Activated T-cell treated with anti-CD3 and anti-CD28 coated beads, Interleukin-2, amount 50 U/mL, for 72 hours (primary cell): ENCODE results near the gene LRRC47. TPM values are rescaled to one million over a fixed set of nuclear protein-coding genes. Genes with fewer than 3 reads are reported as not detected.
"Not testable (repeated sequence)": the region's sequence is repeated elsewhere in the genome, so short reads cannot be mapped to it uniquely, and the experiment has no call there.

Experiments used
- ATAC-seq, 2 donors: fragments of 150-1000 bp; cut with Tn5 transposase; replicated peaks in 1 of 2; 2 replicates each; pipeline ENCODE4 v1.10.0; 2021; ENCODE audit warnings: moderate library complexity in 2 of 2, mild to moderate bottlenecking in 1 of 2
- DNase-seq, 2 donors: peaks; one replicate each; pipeline ENCODE4 v3.0.0; 2021 to 2022; ENCODE audit warnings: mixed read lengths in 1 of 2
- H3K27ac Mint-ChIP-seq: one replicate; pipeline ENCODE4 v1.8.0; 2022; ENCODE audit warnings: mild to moderate bottlenecking, moderate library complexity, mixed read lengths
- H3K27me3 Mint-ChIP-seq: one replicate; pipeline ENCODE4 v1.8.0; 2022; ENCODE audit warnings: low read depth, mixed read lengths
- H3K36me3 Mint-ChIP-seq, 2 donors: one replicate each; pipeline ENCODE4 v1.8.0; 2022; ENCODE audit warnings: mixed read lengths in 2 of 2, mild to moderate bottlenecking in 1 of 2; ENCODE audit not compliant: insufficient read depth in 2 of 2
- H3K4me1 Mint-ChIP-seq: one replicate; pipeline ENCODE4 v1.8.0; 2022; ENCODE audit warnings: low read depth, mixed read lengths
- H3K4me3 Mint-ChIP-seq, 2 donors: one replicate each; pipeline ENCODE4 v1.8.0; 2022; ENCODE audit warnings: mild to moderate bottlenecking in 2 of 2, mixed read lengths in 2 of 2, moderate library complexity in 2 of 2
- H3K9me3 Mint-ChIP-seq, 2 donors: one replicate each; pipeline ENCODE4 v1.8.0; 2022; ENCODE audit warnings: mixed read lengths in 2 of 2
- total RNA-seq, 2 donors: library from RNA; stranded (reverse); gene quantifications; one replicate each; pipeline ENCODE4 v1.2.3, GENCODE V29; 2022

Gene LRRC47
- total RNA-seq, 2 donors from 2014 or later = 37.7 to 48.7 TPM

- DNase-seq (no peak), ATAC-seq (no peak)
- no peaks in the 10 kb centered on the region for H3K27me3 Mint-ChIP-seq
- H3K36me3 Mint-ChIP-seq = no peaks in the 10 kb centered on the region
- no peaks in the 10 kb centered on the region for H3K9me3 Mint-ChIP-seq
- peaks cover 19% of the 10 kb centered on the region for H3K4me1 Mint-ChIP-seq
- no peak overlapping the region for H3K4me3 Mint-ChIP-seq
- H3K27ac Mint-ChIP-seq = no peak overlapping the region
Observed at GRCh38 chr1:3750741-3751140, 45.6 kb downstream of the LRRC47 start.

DNA sequence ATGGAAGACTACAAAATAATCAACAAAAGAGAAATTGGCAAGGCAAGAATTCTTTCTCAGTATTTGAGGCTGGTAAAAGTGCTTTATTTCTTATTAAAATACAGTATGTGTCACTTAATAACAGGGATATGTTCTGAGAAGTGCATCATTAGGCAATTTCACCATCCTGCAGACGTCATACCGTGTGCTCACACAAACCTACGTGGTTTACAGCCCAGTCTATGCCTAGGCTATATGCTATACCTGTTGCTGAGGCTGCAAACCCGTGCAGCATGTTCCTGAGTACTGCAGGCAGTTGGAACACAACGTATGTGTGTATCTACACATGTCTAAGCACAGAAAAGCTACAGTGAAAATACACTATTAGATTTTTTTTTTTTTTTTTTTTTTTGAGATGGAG is 46.8 kb downstream of the LRRC47 start:
- H3K9me3 Mint-ChIP-seq = no peaks in the 10 kb centered on the region
- H3K4me3 Mint-ChIP-seq = no peak overlapping the region
- H3K27me3 Mint-ChIP-seq = no peaks in the 10 kb centered on the region
- ATAC-seq (no peak), DNase-seq (no peak)
- H3K36me3 Mint-ChIP-seq = no peaks in the 10 kb centered on the region
- H3K4me1 Mint-ChIP-seq = peaks cover 31% of the 10 kb centered on the region
- no peak overlapping the region for H3K27ac Mint-ChIP-seq

DNA sequence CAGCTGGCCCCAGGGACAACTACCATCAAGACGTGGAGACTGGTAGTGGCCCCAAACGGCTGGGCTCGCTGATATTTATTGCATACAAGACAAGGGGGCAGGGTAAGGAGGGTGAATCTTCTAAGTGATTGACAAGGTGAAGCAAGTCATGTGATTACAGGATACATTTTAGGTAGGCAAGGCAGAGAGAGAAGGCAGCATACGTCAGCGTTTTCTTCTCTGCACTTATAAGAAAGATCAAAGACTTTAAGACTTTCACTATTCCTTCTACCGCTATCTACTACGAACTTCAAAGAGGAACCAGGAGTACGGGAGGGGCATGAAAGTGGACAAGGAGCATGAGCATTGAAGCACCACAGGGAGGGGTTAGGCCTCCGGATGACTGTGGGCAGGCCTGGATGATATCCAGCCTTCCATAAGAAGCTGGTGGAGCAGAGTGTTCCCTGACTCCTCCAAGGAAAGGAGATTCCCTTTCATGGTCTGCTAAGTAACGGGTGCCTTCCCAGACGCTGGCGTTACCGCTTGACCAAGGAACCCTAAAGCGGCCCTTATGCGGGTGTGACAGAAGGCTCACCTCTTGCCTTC is 47.9 kb downstream of the LRRC47 start:
- not testable (repeated sequence) for DNase-seq, ATAC-seq, H3K27me3 Mint-ChIP-seq, H3K9me3 Mint-ChIP-seq, H3K27ac Mint-ChIP-seq, H3K36me3 Mint-ChIP-seq
- Mint-ChIP-seq H3K4me1 (peaks cover 39% of the 10 kb centered on the region), H3K4me3 (peak overlapping the region; percentile 74 to 84)

- Mint-ChIP-seq H3K4me3 (peak overlapping the region; percentile 74 to 84), H3K36me3 (no peaks in the 10 kb centered on the region), H3K27ac (no peak overlapping the region), H3K4me1 (peaks cover 44% of the 10 kb centered on the region), H3K9me3 (no peaks in the 10 kb centered on the region), H3K27me3 (no peaks in the 10 kb centered on the region)
- ATAC-seq = no peak
- no peak for DNase-seq
Observed at GRCh38 chr1:3747903-3748302, 48.4 kb downstream of the LRRC47 start.

DNA sequence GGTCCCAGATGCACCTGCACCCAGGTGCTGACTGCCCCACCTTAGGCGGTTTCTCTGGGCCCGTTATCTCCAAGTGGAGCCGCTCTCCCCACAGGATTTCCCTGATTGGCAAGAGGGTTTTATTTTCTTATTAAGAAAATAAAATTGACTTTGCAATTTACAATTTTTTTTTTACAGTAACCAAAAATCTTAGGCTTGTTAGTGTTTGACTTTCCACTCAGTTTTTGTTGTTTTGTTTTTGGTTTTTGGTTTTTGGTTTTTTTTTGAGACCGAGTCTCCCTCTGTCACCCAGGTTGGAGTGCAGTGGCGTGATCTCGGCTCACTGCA is 48.8 kb downstream of the LRRC47 start:
- H3K4me3 Mint-ChIP-seq = peak overlapping the region; percentile 74 to 84
- no peaks in the 10 kb centered on the region for H3K9me3 Mint-ChIP-seq
- no peaks in the 10 kb centered on the region for H3K36me3 Mint-ChIP-seq
- peaks cover 44% of the 10 kb centered on the region for H3K4me1 Mint-ChIP-seq
- no peak overlapping the region for H3K27ac Mint-ChIP-seq
- H3K27me3 Mint-ChIP-seq = no peaks in the 10 kb centered on the region
- ATAC-seq = no peak
- DNase-seq = no peak

DNA sequence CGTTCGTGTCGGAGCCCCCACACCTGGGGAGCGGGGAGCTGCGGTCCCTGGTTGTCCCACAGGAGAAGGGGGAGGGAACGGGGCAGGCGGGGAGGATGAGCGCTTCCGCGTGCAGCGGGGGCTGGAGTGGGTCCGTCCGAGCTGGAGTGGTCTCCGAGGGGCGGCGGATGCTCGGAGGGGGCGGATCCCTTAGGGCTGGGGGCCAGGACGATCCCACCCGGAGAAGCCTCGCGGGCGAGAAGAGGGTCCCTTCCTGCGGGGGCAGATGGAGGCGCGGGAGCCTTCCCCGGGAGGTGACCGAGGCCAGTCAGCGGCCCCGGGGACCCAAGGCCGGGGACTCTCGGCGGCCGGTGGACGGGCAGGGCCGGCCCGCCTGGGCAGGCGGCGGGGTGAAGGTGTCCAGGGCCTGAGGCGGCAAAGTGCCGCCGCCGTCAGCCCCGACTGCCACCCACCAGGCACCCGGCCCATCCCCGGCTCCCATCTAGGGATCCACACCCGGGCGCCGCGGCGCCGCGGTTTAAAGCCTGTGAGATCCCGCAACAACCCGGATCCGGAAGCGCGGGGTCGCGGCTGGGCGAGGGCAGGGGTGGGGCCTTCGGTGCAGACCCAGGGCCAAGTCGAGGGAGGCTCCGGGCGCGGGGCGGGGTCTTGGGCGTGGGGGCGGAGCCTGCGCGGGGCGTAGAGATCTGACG is 49.3 kb downstream of the LRRC47 start:
- ATAC-seq = peak; percentile 99 to 100
- Mint-ChIP-seq H3K27me3 (no peaks in the 10 kb centered on the region), H3K4me3 (peak overlapping the region; percentile 84 to 87), H3K36me3 (no peaks in the 10 kb centered on the region), H3K9me3 (no peaks in the 10 kb centered on the region), H3K4me1 (peaks cover 44% of the 10 kb centered on the region), H3K27ac (no peak overlapping the region)
- peak; percentile 93 to 94 for DNase-seq

DNA sequence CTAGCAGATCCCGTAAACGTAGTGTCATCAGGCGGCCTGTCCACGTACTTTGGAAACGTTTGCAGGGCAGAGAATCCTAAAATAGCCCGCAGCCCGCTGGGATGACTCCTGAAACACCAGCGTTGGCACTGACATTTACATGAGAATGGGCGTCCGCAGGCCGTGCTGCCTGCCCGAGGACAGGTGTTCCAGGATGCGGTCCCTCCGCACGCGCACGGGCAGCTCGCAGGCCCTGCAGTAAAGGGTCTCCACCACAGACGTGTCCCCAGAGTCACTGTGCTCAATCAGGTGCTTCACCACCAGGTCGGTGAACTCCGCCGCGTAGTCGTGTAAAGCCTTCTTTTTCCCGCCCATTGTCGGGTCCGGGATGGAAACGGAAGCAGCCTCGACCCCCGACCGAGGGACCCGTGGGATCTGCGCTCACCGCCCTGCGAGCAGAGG is 49.9 kb downstream of the LRRC47 start:
- Mint-ChIP-seq H3K27ac (peak overlapping the region; percentile 33), H3K9me3 (no peaks in the 10 kb centered on the region), H3K27me3 (no peaks in the 10 kb centered on the region), H3K4me3 (peak overlapping the region; percentile 84 to 87), H3K4me1 (peaks cover 44% of the 10 kb centered on the region), H3K36me3 (peaks cover 0 to 3% of the 10 kb centered on the region in 2 donors)
- no peak for DNase-seq
- no peak for ATAC-seq

DNA sequence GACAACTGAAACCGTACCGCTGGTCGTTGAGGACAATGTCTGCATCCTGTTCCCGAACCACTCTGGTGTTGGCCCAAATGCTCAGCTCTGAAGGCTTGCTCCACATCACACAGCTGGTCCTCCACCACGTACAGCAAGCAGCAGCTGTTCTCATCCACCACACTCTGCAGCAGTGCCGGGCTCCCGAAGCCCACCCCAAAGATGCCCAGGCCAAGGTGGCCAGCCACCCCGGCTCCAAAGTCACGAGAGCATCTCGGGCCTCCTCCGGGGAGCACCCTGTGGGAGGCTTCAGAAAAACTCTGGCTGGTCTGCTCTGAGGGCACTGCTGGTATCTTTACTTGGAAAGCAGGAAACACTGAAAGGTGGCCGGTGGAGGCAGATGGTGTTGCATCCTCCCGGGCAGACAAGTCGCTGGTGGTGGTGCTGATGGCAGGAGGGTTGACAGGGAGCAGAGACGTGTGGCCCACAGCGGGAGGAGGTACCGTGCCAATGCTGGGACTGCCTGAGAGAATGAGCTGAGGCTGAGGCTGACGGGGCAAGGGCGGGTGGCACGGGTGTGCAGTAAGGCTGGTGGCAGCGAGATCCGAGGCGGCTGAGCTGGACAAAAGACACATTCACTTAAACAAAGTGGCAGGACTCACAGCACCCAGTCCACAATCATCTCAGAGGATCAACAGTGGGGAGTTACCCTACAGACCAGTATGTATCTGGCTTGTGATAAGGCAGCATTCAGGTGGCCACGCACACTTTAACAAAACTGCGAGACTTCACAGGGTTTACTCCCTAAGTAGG is 50.5 kb downstream of the LRRC47 start:
- ATAC-seq (no peak), DNase-seq (no peak)
- peaks cover 0 to 4% of the 10 kb centered on the region in 2 donors for H3K36me3 Mint-ChIP-seq
- peaks cover 44% of the 10 kb centered on the region for H3K4me1 Mint-ChIP-seq
- peak overlapping the region; percentile 33 for H3K27ac Mint-ChIP-seq
- no peaks in the 10 kb centered on the region for H3K27me3 Mint-ChIP-seq
- H3K9me3 Mint-ChIP-seq = no peaks in the 10 kb centered on the region
- peak overlapping the region; percentile 84 to 87 for H3K4me3 Mint-ChIP-seq

DNA sequence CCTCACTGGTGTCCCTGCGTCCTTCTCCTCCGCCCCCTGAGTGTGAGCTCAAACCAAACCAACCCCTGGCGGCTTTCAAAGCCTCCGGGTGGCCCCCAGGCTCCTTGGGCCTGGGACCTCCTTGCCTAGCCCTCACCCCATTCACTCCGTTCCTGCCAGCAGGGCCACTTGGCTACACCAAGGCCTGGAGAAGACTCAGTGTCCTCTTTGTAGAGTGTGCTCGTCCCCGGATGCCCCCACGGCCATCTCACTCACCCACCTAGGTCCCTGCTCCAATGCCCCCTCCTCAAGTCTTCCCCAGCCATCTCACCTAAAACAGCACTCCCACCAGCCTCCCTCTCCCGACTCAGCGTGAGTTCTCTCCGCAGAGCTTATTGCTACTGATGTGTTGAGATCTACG is 51.2 kb downstream of the LRRC47 start:
- DNase-seq (no peak), ATAC-seq (no peak)
- Mint-ChIP-seq H3K27ac (no peak overlapping the region), H3K4me3 (peak overlapping the region; percentile 84 to 87), H3K4me1 (peaks cover 44% of the 10 kb centered on the region), H3K36me3 (peaks cover 0 to 4% of the 10 kb centered on the region in 2 donors), H3K9me3 (no peaks in the 10 kb centered on the region), H3K27me3 (no peaks in the 10 kb centered on the region)

GRCh38 chr1:3744646-3745045 is 51.7 kb downstream of the LRRC47 start:
- Mint-ChIP-seq H3K4me3 (peak overlapping the region in 1 of 2 donors; percentile 84), H3K4me1 (peaks cover 44% of the 10 kb centered on the region)

GRCh38 chr1:3743826-3744225 is 52.5 kb downstream of the LRRC47 start:
- H3K9me3 Mint-ChIP-seq = no peaks in the 10 kb centered on the region
- no peaks in the 10 kb centered on the region for H3K27me3 Mint-ChIP-seq
- H3K36me3 Mint-ChIP-seq = peaks cover 0 to 4% of the 10 kb centered on the region in 2 donors
- H3K4me3 Mint-ChIP-seq = no peak overlapping the region
- H3K4me1 Mint-ChIP-seq = peaks cover 44% of the 10 kb centered on the region
- H3K27ac Mint-ChIP-seq = no peak overlapping the region
- DNase-seq (no peak), ATAC-seq (no peak)

More at GRCh38 chr1:3744646-3745045, 51.7 kb downstream of the LRRC47 start:
- no peak overlapping the region for H3K27ac Mint-ChIP-seq
- DNase-seq = no peak
- H3K36me3 Mint-ChIP-seq = peaks cover 0 to 4% of the 10 kb centered on the region in 2 donors
- no peaks in the 10 kb centered on the region for H3K9me3 Mint-ChIP-seq
- no peak for ATAC-seq
- no peaks in the 10 kb centered on the region for H3K27me3 Mint-ChIP-seq

GRCh38 chr1:3743421-3743820 is 52.9 kb downstream of the LRRC47 start:
- H3K4me3 Mint-ChIP-seq = no peak overlapping the region
- no peaks in the 10 kb centered on the region for H3K27me3 Mint-ChIP-seq
- H3K4me1 Mint-ChIP-seq = peaks cover 43% of the 10 kb centered on the region
- H3K27ac Mint-ChIP-seq = no peak overlapping the region
- ATAC-seq (no peak), DNase-seq (no peak)
- H3K9me3 Mint-ChIP-seq = no peaks in the 10 kb centered on the region
- H3K36me3 Mint-ChIP-seq = peaks cover 0 to 4% of the 10 kb centered on the region in 2 donors
